ENCODE measurements around the gene SRCIN1.

- TF ChIP-seq CTCF (IDR thresholded peaks at IDR 0.05), result no peak
- no peak for TF ChIP-seq POLR2A (IDR thresholded peaks at IDR 0.05)
These were observed 6.2 kb upstream of the SRCIN1 start for GRCh38 chr17:38611872-38612376.
